Stomach (tissue), 9 donors: ENCODE measurements around the gene SLC49A4. TPM values are rescaled to one million over a fixed set of nuclear protein-coding genes. Genes with fewer than 3 reads are reported as not detected.

ENCODE experiments used
- DNase-seq, 2 donors: peaks; one replicate each; pipeline versions ENCODE4 v3.0.0 to v3.0.0-alpha.2; 2013 to 2019
- H3K27ac ChIP-seq, 5 donors: fragments of 200-600 bp in 4 of 5; sonication (generic) in 4 of 5; one replicate each; pipeline ENCODE4 v1.5.1; 2013 to 2019; ENCODE audit warnings: mild to moderate bottlenecking in 1 of 5, moderate library complexity in 1 of 5
- H3K27me3 ChIP-seq, 3 donors: fragments of 200-600 bp; sonication (generic); one replicate each; pipeline ENCODE4 v1.5.1; 2017 to 2019; ENCODE audit warnings: mixed run types in 1 of 3
- H3K36me3 ChIP-seq, 4 donors: fragments of 200-600 bp; sonication (generic); 1 replicate in 3 of 4; 2 replicates in 1 of 4; pipeline ENCODE4 v1.5.1; 2016 to 2019
- H3K4me1 ChIP-seq, 4 donors: fragments of 200-600 bp; sonication (generic); one replicate each; pipeline ENCODE4 v1.5.1; 2016 to 2019
- H3K4me3 ChIP-seq, 4 donors: fragments of 200-600 bp; sonication (generic) in 3 of 4; one replicate each; pipeline ENCODE4 v1.5.1; 2016 to 2019; ENCODE audit warnings: mild to moderate bottlenecking in 1 of 4
- H3K9me3 ChIP-seq, 4 donors: fragments of 200-600 bp; sonication (generic); one replicate each; pipeline ENCODE4 v1.5.1; 2016 to 2019
- CTCF ChIP-seq, 7 experiments: fragments of 450-650 bp in 4 of 7; fragments of 200-600 bp in 3 of 7; sonication (generic) in 3 of 7; IDR thresholded peaks; one replicate each; pipeline ENCODE4 v1.5.1; 2016 to 2019; ENCODE audit warnings: antibody characterized with exemption in 7 of 7, control low read depth in 2 of 7, mild to moderate bottlenecking in 1 of 7
- EP300 ChIP-seq: sonication (generic); formaldehyde crosslinking; IDR thresholded peaks from one replicate; pipeline ENCODE4 v1.6.1; 2017; ENCODE audit warnings: antibody characterized with exemption
- POLR2A ChIP-seq, 4 donors: fragments of 450-650 bp; IDR thresholded peaks; one replicate each; pipeline ENCODE4 v1.6.1; 2016; ENCODE audit warnings: antibody characterized with exemption in 4 of 4, control low read depth in 2 of 4, mild to moderate bottlenecking in 1 of 4, moderate library complexity in 1 of 4
- POLR2AphosphoS5 ChIP-seq, 3 donors: sonication (generic); formaldehyde crosslinking; IDR thresholded peaks; one replicate each; pipeline ENCODE4 v1.6.1; 2016; ENCODE audit warnings: antibody characterized with exemption in 3 of 3
- WGBS, 5 donors: extraction: QIAGEN DNeasy Blood & Tissue Kit in 3 of 5; methylation state at CpG; one replicate each; pipeline versions ENCODE4 v1.1.5 to v1.1.7; 2013 to 2018; 5-methylcytosine and 5-hydroxymethylcytosine counted together
- intact Hi-C: fragments of 100-400 bp; cut with DNase I; formaldehyde crosslinking; loops from one replicate; pipeline ENCODE4 v1.15.1; 2023; ENCODE audit warnings: low total_unique reads
- polyA plus RNA-seq, 3 donors: library from polyadenylated mRNA; stranded (reverse); fragments of 200-250 nt; gene quantifications; one replicate each; pipeline ENCODE4 v1.2.3, GENCODE V29; 2013
- total RNA-seq, 5 donors: library from RNA; depleted of rRNA; stranded (reverse); fragments of >200 nt; gene quantifications; one replicate each; pipeline versions ENCODE4 v1.1.0 to v1.2.3, GENCODE V29; 2014 to 2016
- donor health status: healthy with polysubstance abuse.
- donor health status: Bipolar disorder and iron deficiency.
- donor health status: healthy.

Gene SLC49A4
- total and polyA plus RNA-seq, 8 donors: 0.31 to 28.8 (median 3.6) TPM

GRCh38 chr3:122859021-122859805, 64.3 kb downstream of the SLC49A4 start:
- no peak for TF ChIP-seq EP300
- no peak for TF ChIP-seq POLR2A (IDR thresholded peaks at IDR 0.05)
- TF ChIP-seq CTCF (IDR thresholded peaks at IDR 0.05): no peak
- no peak for TF ChIP-seq POLR2AphosphoS5 (IDR thresholded peaks at IDR 0.05)
- intact Hi-C loops: no loop called here
- H3K27me3 ChIP-seq: no peaks in the 10 kb centered on the region
- H3K4me1 ChIP-seq: peaks cover 0 to 9% (median 0%) of the 10 kb centered on the region in 4 donors
- H3K4me3 ChIP-seq: no peak overlapping the region
- H3K36me3 ChIP-seq: peaks cover 0 to 35% (median 29%) of the 10 kb centered on the region in 4 donors
- H3K9me3 ChIP-seq: no peaks in the 10 kb centered on the region
- H3K27ac ChIP-seq: no peak overlapping the region
- DNase-seq: no peak
- WGBS, 5 donors: 91 to 99% (median 96%) methylated on average over 5 of the region's 5 CpGs

- Histone ChIP-seq H3K27me3 (no peaks in the 10 kb centered on the region), H3K4me1 (no peaks in the 10 kb centered on the region), H3K27ac (no peak overlapping the region), H3K4me3 (no peak overlapping the region), H3K9me3 (no peaks in the 10 kb centered on the region), H3K36me3 (peaks cover 0 to 36% (median 34%) of the 10 kb centered on the region in 4 donors)
- no peak for DNase-seq
- intact Hi-C loops: no loop called here
- TF ChIP-seq POLR2AphosphoS5 (IDR thresholded peaks at IDR 0.05): no peak
- no peak for TF ChIP-seq EP300
- no peak for TF ChIP-seq POLR2A (IDR thresholded peaks at IDR 0.05)
- TF ChIP-seq CTCF (IDR thresholded peaks at IDR 0.05): no peak
Measured at GRCh38 chr3:122862381-122862780, 67.5 kb downstream of the SLC49A4 start.

GRCh38 chr3:122864498-122864897, 69.6 kb downstream of the SLC49A4 start:
- intact Hi-C loops: no loop called here
- Histone ChIP-seq H3K4me3 (no peak overlapping the region), H3K4me1 (no peaks in the 10 kb centered on the region), H3K36me3 (peaks cover 0 to 38% (median 32%) of the 10 kb centered on the region in 4 donors), H3K27ac (no peak overlapping the region), H3K27me3 (no peaks in the 10 kb centered on the region), H3K9me3 (no peaks in the 10 kb centered on the region)
- no peak for DNase-seq
- TF ChIP-seq CTCF (IDR thresholded peaks at IDR 0.05) (no peak), POLR2A (IDR thresholded peaks at IDR 0.05) (no peak), POLR2AphosphoS5 (IDR thresholded peaks at IDR 0.05) (no peak), EP300 (no peak)

- intact Hi-C loops: no loop called here
- Histone ChIP-seq H3K4me3 (no peak overlapping the region), H3K27ac (no peak overlapping the region), H3K36me3 (peaks cover 0 to 37% (median 25%) of the 10 kb centered on the region in 4 donors), H3K9me3 (no peaks in the 10 kb centered on the region), H3K27me3 (no peaks in the 10 kb centered on the region), H3K4me1 (no peaks in the 10 kb centered on the region)
- no peak for TF ChIP-seq CTCF (IDR thresholded peaks at IDR 0.05)
- no peak for TF ChIP-seq EP300
- TF ChIP-seq POLR2A (IDR thresholded peaks at IDR 0.05): no peak
- TF ChIP-seq POLR2AphosphoS5 (IDR thresholded peaks at IDR 0.05): no peak
- DNase-seq: no peak
Measured at GRCh38 chr3:122868322-122868721, 73.5 kb downstream of the SLC49A4 start.
